Measurements from ENCODE around the gene SSH2.
"Not testable (repeated sequence)": the region's sequence is repeated elsewhere in the genome, so short reads cannot be mapped to it uniquely, and the experiment has no call there.

Gene SSH2

DNA sequence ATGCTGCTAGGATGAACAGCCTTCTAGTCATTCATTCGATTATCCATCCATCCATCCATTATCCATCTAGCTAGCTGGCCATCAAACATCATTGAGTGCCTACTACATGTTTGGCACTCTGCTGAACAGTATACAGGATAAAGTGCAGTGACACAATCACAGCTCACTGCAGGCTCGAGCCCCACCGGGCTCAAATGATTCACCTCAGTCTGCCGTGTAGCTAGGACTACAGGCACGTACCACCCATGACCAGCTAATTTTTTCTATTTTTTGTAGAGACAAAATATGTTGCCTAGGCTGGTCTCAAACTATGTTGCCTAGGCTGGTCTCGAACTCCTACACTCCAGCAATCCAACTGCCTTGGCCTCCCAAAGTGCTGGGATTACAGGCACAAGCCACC lies 50.0 kb downstream of the SSH2 start:
- DNase-seq = no peak

DNA sequence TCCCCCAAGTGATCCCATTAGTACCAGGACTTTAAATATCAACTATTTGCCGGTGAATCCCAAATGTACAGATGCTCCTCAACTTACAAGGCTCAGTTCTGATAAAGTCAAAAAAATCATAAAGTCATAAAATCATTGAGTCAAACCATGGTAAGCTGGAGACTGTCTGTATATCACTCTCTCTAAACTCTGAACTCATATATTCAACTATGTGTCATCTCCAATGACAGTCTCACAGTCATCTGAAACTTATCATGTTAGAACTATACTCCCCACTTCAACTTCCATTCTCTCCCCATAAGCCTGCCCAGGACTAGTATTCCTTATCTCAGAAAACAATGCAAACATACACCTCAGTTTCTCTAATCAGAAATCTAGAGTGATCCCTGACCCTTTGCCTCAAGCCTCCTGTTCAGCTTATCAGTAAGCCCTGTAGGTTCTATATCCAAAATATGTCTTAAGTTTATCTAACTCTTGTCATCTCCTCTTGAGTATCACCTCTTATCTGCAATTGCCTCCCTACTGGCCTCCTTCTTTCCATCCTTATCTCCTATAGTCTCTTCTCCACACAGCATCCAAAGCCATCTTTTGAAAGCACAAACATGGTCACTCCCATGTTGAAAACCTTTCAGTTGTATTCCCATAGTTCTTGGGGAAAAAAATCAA lies 55.0 kb downstream of the SSH2 start:
- no peak for DNase-seq

DNA sequence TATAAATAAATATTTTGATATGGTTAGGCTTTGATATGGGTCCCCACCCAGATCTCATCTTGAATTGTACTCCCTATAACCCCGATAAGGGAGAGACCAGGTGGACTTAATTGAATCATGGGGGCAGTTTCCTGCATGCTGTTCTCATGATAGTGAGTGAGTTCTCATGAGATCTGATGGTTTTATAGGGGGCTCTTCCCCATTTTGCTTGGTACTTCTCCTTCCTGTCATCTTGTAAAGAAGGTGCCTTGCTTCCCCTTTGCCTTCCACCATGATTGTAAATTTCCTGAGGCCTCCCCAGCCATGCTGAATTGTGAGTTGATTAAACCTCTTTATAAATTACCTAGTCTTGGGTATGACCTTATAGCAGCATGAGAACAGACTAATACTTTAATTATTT lies 55.7 kb downstream of the SSH2 start:
- DNase-seq = not testable (repeated sequence)

DNA sequence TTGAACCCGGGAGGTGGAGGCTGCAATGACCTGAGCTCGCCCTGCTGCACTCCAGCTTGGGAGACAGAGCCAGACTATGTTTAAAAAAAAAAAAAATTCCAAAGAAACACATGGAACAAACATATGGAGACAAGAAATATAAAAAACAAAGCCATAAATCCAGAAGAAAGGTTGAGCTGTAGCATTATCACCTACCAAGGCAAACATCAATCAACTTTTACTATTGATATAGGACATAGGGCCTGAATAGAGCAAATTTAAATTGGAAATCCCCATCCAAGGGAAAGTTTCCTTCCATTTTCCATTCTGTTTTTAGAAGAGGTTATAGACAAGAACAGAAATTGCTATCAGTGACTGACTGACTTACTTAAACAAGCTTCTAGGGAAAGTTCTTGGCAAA lies 56.6 kb downstream of the SSH2 start:
- DNase-seq = no peak

DNA sequence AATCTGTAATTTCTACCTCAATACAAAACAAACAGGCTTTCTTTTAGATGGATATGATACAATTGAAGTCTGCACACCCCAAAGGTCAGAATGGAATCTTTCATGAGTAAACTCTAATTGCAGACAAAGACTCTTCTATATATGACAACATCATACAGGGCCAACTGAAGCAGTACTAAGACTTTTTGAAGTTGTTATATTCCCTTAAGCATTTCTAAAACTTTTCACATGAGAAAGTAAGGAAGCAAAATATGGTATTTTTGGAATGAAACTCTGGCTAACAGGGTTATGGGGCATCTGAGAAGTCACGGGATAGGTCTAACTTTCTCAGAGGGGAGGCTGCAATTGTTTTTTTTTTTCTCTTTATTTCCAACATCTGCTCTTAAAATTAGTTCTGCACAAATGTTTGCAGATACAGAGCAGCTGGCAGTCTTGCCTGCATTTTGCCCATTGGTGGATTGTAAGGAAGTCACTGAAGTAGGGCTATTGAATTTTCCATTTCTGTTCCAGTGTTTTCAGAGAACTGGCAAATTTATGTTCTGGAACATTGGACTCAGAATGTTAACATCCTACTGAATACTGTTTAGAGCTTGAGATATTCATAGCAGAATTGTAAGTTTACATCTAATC lies 59.1 kb downstream of the SSH2 start:
- DNase-seq = no peak

DNA sequence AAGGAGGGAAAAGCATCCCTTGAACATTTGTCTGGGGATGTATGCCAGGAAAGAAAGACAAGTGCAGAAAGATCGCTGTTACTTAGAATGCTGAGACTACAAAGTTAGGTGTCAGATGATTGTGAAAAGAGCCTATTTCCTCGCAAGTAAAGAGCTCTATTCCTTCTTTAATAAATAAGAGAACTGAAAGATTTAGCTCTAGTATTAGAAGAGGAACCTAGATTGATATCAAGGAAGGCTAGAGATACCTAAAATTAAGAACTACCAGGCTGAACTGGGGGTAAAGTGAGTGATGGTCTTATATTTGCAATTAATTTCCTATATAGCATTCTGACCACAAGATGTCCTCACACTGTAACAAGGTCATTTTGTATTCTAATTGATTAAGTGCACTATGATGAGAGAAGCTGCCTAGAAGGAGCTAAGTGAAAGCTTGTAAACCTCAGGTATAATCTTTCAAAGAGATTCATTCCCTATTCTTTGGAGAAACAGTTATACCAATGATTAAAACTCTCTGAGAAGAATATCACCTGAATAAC lies 62.3 kb downstream of the SSH2 start:
- DNase-seq = no peak

DNA sequence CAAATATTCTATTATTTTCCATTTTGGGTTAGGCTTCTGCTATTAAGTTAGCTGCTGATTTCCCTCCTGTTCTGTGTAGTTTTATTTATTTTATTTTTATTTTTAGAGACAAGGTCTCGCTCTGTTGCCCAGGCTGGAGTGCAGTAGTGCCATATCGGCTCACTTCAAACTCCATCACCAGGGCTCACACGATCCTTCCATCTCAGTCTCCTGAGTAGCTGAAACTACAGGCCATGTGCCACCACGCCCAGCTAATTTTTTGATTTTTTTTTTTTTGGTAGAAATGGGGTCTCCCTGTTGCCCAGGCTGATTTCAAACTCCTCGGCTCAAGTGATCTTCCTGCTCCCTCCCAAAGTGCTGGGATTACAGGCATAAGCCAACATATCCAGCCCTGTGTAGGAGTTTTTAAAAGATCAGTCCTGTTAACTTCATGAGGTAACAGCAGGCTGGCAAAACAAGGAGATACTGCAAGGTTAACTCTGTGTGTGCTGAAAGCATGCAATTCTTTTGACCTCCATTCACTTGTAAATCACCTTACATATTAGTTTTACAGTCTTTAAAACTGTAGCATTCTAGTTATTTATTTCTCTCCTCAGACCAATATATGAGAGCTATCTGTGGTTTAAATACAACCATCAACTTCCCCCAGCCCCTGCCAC lies 63.2 kb downstream of the SSH2 start:
- no peak for DNase-seq

DNA sequence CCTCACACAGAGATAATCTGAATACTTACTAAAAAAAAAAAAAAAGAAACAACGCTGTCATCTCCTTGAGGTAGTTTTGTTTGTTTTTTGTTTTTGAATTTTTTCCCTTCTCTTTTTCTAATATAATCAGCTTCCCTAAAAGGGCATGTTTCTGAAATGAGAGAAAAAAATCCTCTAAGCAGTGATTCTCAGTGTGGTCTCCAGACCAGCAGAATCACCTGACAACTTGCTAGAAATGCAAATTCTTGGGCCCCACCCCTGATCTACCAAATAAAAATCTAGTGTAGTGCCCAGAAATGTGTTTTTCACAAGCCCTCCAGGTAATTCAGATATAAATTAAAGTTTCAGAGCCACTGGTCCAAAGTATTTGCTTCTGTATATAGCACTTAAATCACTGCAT lies 65.4 kb downstream of the SSH2 start:
- DNase-seq = no peak

DNA sequence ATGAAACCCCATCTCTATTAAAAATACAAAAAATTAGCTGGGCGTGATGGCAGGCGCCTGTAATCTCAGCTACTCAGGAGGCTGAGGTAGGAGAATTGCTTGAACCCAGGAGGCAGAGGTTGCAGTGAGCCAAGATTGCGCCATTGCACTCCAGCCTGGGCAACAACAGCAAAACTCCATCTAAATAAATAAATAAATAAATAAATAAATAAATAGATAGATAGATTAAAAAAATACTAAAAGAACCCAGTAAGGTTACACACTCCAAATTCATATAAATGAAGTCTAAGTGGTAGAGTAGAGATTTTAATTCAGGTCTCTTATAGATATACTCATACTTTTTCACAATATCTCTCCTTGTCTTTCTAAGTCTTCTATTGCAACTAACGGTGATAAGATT lies 65.9 kb downstream of the SSH2 start:
- not testable (repeated sequence) for DNase-seq

DNA sequence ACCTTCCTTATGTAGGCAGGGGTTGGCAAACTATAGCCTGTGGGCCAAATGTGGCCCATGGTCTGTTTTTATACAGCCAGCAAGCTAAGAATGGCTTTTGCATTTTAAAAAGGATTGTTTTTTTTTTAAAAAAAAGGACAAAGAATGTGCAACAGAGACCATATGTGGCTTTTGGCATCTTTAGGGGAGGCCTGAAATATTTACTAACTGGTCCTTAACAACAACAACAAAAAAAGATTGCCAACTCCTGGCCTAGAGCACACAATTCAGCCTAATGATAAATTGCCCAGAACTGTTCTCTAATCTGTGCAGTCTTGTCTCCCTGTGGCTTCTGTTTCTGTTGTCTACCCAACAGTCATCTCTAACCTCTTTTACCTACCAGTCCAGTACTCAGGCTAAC lies 67.1 kb downstream of the SSH2 start:
- no peak for DNase-seq

DNA sequence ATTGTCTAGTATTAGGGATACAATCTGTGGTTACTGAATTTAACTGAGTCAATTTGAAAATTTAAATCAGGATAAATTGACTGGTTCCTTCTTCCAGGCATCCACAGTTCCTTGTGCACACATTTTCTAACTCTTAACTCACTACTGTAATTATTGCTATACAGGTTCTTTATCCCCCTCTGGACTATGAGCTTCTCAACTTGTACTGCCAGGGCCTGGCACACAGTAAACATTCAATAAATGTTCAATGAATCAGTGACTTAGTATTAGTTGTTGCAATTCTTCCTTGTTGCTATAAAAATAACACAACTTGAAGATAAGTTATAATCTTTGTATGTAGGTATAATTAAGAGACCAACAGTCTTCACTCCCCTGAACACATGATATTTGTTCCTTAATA lies 67.9 kb downstream of the SSH2 start:
- DNase-seq = no peak

DNA sequence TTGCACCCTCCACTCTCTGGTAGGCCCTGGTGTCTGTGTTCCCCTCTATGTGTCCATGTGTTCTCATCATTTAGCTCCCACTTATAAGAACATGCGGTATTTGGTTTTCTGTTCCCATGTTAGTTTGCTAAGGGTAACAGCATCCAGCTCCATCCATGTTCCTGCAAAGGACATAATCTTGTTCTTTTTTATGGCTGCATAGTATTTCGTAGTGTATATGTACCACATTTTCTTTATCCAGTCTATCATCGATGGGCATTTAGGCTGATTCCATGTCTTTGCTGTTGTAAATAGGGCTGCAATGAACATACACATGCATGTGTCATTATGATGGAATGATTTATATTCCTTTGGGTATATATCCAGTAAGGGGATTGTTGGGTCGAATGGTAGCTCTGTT lies 70.6 kb downstream of the SSH2 start:
- not testable (repeated sequence) for DNase-seq

DNA sequence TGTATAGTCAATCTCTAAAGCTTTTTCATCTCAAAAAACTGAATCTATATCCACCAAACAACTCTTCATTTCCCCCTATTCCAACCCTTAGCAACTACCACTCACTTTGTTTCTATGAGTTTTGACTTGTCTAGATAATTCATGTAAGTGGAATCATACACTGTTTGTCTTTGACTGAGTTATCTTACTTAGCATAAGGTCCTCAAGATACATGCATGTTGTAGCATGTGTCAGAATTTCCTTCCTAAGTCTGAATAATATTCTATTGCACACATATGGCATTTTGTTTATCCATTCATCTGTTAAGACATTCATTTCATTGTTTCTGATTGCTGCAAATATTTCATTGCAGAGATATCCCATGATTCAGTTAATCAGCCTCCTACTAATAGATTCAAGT lies 72.2 kb downstream of the SSH2 start:
- no peak for DNase-seq

DNA sequence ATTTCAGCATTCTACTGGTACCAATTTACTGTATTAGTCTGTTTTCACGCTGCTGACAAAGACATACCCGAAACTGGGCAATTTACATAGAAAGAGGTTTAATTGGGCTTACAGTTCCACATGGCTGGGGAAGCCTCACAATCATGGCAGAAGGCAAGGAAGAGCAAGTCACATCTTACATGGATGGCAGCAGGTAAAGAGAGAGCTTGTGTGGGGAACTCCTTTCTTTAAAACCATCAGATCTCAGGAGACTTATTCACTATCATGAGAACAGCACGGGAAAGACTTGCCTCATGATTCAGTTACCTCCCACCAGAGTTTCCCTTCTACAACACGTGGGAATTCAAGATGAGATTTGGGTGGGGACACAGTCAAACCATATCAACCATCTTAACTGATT lies 72.9 kb downstream of the SSH2 start:
- not testable (repeated sequence) for DNase-seq

DNA sequence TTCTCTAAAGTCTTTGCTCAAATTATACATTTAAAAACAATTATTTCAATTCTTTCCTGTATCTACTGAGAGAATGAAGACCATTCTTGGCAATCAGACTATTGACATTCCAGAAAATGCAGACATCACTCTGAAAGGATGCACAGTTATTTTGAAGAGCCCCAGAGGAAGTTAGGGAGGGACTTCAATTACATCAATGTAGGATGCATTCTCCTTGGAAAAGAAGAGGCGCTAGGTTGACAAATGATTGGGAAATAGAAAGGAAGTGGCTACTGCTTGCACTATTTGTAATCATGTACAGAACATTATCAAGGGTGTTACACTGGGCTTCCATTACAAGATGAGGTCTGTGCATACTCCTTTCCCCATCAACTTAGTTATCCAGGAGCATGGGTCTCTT lies 74.3 kb downstream of the SSH2 start:
- DNase-seq = no peak

DNA sequence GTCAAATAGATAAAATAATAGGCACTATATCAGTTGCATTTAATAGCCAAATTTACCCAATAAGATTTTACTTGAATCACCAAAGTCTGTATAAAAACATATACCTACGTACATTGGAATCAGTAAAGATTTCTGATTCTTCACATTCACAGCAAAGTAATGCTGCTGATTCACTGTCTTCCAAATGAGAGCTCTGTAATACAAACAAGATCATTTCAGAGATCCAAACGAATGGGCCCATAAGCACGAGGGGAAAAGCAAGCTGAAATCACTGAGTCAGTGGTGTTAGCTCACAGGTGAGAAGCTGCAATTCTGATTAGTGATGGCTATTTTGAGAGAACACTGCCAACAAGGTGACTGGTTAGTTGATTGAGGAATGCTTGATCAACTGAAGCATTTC lies 81.3 kb downstream of the SSH2 start:
- no peak for DNase-seq

DNA sequence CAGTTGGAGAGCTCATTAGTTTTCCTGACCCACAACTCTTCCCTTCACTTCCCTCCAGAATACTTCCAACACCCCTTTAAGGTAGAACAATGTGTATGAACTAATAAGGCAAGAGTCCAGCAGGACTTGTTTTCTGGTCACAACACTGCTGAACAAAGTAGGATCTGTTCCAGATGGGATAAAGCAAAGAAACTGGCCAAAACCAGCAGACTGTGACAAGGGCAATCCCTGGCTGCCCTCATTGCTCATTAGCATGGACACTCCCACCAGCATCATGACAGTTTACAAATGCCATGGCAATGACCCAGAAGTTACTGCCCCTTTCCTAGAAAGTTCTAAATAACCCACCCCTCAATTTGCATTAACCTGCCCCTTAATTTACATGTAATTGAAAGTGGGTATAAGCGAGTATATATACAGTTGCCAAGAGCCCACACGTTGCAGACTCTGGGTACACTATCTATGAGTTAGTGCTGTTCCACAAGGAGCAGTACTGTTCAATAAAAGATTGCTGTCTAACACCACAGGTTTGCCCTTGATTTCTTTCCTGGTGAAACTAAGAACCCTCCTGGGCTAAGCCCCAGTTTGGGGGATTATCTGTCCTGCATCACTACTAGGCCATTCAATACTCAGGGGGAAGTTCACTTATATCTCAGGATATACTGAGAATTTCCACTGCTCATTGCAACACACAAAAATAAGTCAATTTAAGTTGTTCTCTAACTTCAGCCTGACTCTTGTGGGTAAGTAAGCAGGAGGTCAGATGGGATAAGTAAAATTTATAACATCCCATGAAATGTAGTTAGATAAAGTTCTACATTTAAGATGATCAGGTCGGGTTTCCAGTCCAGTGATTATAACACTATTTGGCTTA lies 82.3 kb downstream of the SSH2 start:
- DNase-seq = no peak

DNA sequence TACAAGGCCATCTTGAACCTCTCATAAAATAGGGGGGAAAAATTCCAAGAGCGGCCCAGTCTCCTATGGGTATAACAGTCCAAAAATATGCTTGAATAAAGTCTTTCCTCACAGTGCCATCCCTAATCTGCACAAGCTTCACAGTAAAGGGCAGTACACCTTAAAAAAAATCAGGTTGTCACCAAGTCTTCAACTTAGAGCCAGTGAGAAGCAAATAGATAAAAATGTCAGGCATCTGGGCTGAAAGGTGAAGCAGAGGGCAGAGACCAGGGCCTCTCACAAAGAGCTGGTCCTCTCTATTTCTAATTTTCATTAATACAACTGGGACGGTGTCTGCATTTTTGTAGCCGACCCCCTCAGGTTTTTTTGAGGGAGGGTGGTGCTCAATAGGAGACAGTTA lies 82.9 kb downstream of the SSH2 start:
- no peak for DNase-seq

DNA sequence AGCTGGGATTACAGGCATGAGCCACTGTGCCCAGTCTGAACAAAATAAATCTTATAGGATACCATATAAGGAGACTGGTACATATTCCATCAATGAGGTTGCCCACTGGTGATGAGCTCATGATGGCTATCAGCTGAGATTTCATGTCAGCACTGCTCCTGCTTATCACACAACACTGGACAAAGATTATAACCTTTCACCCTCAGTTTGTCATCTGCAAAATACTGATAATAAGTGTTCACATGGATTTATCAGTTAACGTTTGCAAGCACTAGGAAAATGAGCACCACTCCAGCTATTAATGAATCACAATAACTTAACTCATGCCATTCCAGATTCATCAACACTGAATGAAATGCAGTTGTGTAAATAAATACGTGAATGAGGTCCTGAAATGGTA lies 83.7 kb downstream of the SSH2 start:
- DNase-seq = no peak

DNA sequence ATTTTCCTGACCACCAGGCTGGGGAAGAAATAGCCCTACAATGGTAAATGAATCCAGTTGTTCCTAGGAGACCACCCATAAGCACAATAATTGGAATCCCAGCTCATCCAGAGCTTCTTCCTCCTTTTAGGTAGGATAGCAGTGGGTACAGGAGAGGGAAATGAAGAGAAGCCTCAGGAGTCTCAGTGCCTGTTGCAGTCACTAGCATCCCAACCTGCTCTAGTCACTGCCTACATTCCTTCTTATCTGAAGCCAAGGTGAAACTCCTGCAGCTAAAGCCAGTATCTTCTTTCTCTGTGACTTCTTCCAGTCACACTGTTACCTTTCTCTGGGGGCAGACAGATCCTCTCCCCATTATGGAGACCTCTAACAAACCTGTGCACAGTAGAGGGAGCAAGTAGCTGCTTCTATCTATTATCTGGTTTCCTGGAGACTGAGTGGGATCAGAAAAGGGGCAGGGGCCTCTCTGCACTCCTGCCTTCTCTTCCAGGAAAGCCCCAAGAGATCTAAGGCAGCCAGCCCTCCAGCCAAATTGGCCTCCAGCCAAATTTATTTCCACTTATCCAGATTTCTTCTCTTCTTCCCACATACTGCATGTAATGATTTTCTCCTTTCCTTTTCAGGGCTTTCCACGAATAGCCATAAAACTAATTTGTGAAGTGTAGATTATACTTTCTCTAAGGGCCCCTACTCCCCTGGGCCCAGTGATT lies 85.5 kb downstream of the SSH2 start:
- DNase-seq = no peak

DNA sequence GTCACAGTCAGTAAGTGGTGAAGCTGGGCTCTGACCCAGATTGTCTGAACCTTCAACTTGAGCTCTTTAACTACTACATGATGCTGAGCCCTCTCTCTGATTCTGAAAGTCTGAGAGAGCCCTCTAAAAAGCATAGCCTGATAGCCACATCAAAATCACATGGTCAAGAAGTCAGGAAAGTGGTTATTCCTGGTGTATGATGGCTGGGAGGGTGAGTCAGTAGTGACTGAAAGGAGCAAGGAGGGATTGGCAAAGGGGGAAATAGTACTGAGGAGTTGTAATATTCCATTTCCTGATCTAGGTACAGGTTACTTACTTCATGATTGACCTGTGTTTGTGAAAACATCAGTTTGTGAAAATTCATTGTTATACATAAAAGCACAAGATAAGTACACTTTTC lies 89.1 kb downstream of the SSH2 start:
- DNase-seq = no peak

DNA sequence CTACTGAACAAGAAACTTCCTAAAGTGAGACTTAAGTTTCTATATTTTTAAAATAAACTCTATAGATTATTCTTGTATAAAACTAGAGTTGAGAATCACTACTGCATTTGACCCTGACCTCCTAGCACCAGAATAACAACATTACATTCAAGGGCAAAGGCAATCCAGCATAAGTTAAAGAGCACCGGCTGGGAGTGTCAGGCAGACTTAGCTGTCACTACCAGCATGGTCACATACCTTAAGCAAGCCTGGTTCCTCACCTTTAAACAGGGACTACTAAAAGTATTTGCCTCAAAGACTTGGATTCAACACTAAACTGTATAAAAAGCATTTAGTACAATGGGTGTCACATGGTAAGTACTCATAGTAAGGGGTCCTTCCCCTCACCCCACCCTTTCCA lies 90.4 kb downstream of the SSH2 start:
- no peak for DNase-seq
